GM12878 (cell line): ENCODE results near the gene EPHA2.

Experiments
- CTCF ChIP-seq, 3 experiments: IDR thresholded peaks in 2 of 3; conservative IDR thresholded peaks in 1 of 3; 2 replicates each; pipeline ENCODE4 v1.5.1; 2011; ENCODE audit warnings: low read depth in 3 of 3, low read length in 3 of 3, mild to moderate bottlenecking in 3 of 3, control low read depth in 2 of 3, moderate library complexity in 2 of 3, inconsistent platforms in 1 of 3, mixed read lengths in 1 of 3; ENCODE audit not compliant: control insufficient read depth in 2 of 3, insufficient read depth in 1 of 3; ENCODE audit errors: extremely low read depth in 1 of 3
- EZH2 ChIP-seq: IDR thresholded peaks from 2 replicates; pipeline ENCODE4 v1.6.1; 2012; ENCODE audit warnings: low read depth, mild to moderate bottlenecking, control low read depth, inconsistent platforms, low read length, borderline replicate concordance; ENCODE audit not compliant: control insufficient read depth
- NR2C2 ChIP-seq: IDR thresholded peaks from 2 replicates; pipeline ENCODE4 v1.6.1; 2011; ENCODE audit warnings: borderline replicate concordance, low read depth; ENCODE audit not compliant: control insufficient read depth, insufficient read length

- TF ChIP-seq CTCF (IDR thresholded peaks at IDR 0.05 in 2 of 3, conservative IDR thresholded peaks at IDR 0.05 in 1 of 3; ENCODE audit: control insufficient read depth in 2 of 3, extremely low read depth in 1 of 3, insufficient read depth in 1 of 3, low read depth in 3 of 3, low read length in 3 of 3), result no peak
- no peak for TF ChIP-seq NR2C2
- no peak for TF ChIP-seq EZH2
Observed at GRCh38 chr1:16080422-16081150, 75.3 kb downstream of the EPHA2 start.
